Mesothelial cell of epicardium (in vitro differentiated cells): ENCODE measurements around the gene WWOX. TPM values are rescaled to one million over a fixed set of nuclear protein-coding genes. Genes with fewer than 3 reads are reported as not detected.

Experiments
- DNase-seq, 2 experiments: peaks; one replicate each; pipeline ENCODE4 v3.0.0; 2021; ENCODE audit warnings: low spot score in 2 of 2; ENCODE audit not compliant: unreplicated experiment in 2 of 2
- H3K27ac Mint-ChIP-seq: 2 replicates; pipeline ENCODE4 v1.8.0; 2021; ENCODE audit warnings: mixed read lengths
- H3K27me3 Mint-ChIP-seq: 2 replicates; pipeline ENCODE4 v1.8.0; 2021; ENCODE audit warnings: low read depth, mixed read lengths
- H3K36me3 Mint-ChIP-seq: 2 replicates; pipeline ENCODE4 v1.8.0; 2021; ENCODE audit warnings: mixed read lengths
- H3K4me1 Mint-ChIP-seq: 2 replicates; pipeline ENCODE4 v1.8.0; 2021; ENCODE audit warnings: mixed read lengths
- H3K4me3 Mint-ChIP-seq: 2 replicates; pipeline ENCODE4 v1.8.0; 2021; ENCODE audit warnings: mild to moderate bottlenecking, moderate library complexity, mixed read lengths
- H3K9me3 Mint-ChIP-seq: 2 replicates; pipeline ENCODE4 v1.8.0; 2021; ENCODE audit warnings: mixed read lengths
- CTCF ChIP-seq: fragments of 200-600 bp; sonication (generic); IDR thresholded peaks from one replicate; pipeline ENCODE4 v1.5.0; 2021; ENCODE audit warnings: antibody characterized with exemption; ENCODE audit not compliant: unreplicated experiment
- total RNA-seq: library from RNA; stranded (reverse); gene quantifications from 3 replicates; pipeline ENCODE4 v1.2.1, GENCODE V29; 2021

The WWOX gene
- total RNA-seq, 1 donor from 2014 or later = 29.7 TPM

GRCh38 chr16:78794581-78795250, 695.3 kb downstream of the WWOX start:
- no peak overlapping the region for H3K27ac Mint-ChIP-seq
- no peak overlapping the region for H3K4me3 Mint-ChIP-seq
- TF ChIP-seq CTCF = no peak
- no peak for DNase-seq
- H3K9me3 Mint-ChIP-seq = no peaks in the 10 kb centered on the region
- no peaks in the 10 kb centered on the region for H3K36me3 Mint-ChIP-seq
- peaks cover under 1% of the 10 kb centered on the region for H3K4me1 Mint-ChIP-seq
- H3K27me3 Mint-ChIP-seq = no peaks in the 10 kb centered on the region

- peaks cover 4% of the 10 kb centered on the region for H3K4me1 Mint-ChIP-seq
- H3K9me3 Mint-ChIP-seq = no peaks in the 10 kb centered on the region
- H3K27ac Mint-ChIP-seq = no peak overlapping the region
- H3K4me3 Mint-ChIP-seq = no peak overlapping the region
- TF ChIP-seq CTCF = no peak
- H3K36me3 Mint-ChIP-seq = no peaks in the 10 kb centered on the region
- no peak for DNase-seq
- H3K27me3 Mint-ChIP-seq = no peaks in the 10 kb centered on the region
Observed at GRCh38 chr16:78795433-78795832, 696.0 kb downstream of the WWOX start.

GRCh38 chr16:78796221-78796866, 696.9 kb downstream of the WWOX start:
- DNase-seq = no peak
- no peaks in the 10 kb centered on the region for H3K9me3 Mint-ChIP-seq
- H3K27me3 Mint-ChIP-seq = no peaks in the 10 kb centered on the region
- TF ChIP-seq CTCF = no peak
- no peak overlapping the region for H3K4me3 Mint-ChIP-seq
- peaks cover 8% of the 10 kb centered on the region for H3K4me1 Mint-ChIP-seq
- no peak overlapping the region for H3K27ac Mint-ChIP-seq
- H3K36me3 Mint-ChIP-seq = no peaks in the 10 kb centered on the region

DNA sequence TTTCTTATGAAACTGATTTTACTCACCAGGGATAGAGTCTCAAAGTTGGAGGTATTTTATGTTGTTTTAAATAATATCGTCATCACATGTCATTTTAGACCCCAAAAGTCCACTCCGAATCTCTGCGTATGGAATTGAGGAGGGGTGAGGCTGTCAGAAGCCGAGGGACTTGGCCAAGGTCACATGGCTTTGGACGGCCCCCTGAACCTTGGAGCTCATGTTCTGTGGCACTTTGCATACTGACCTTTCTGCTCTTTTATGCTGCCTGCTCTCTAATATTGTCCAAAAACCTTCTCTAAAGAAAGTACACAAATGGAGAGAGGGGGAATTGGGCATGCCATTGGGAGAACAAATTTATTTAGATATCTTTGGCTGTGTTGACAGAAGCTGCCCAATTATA, 700.0 kb downstream of the WWOX start:
- DNase-seq = no peak
- H3K27me3 Mint-ChIP-seq = no peaks in the 10 kb centered on the region
- H3K4me3 Mint-ChIP-seq = no peak overlapping the region
- no peaks in the 10 kb centered on the region for H3K36me3 Mint-ChIP-seq
- no peak overlapping the region for H3K27ac Mint-ChIP-seq
- peaks cover 8% of the 10 kb centered on the region for H3K4me1 Mint-ChIP-seq
- H3K9me3 Mint-ChIP-seq = no peaks in the 10 kb centered on the region
- no peak for TF ChIP-seq CTCF

DNA sequence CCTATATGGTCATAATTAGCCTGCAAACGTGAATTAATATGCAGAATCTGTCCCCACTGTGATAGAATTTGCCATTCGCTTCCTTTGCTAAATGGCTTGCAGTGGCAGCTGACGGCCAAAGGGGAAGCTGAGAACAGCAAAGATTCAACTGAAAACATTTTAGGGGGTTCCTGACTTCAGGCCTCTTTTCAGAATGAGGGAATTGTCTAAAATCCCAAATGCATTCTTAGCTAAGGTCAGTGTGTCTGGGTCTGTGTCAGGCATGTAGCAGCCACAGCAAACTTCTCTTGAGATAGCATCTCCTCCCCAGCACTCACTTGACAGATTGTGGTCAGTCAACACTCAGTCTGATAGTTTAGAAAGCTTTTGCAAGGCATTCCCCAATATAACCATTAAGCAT, 701.1 kb downstream of the WWOX start:
- no peak for TF ChIP-seq CTCF
- Mint-ChIP-seq H3K9me3 (no peaks in the 10 kb centered on the region), H3K36me3 (no peaks in the 10 kb centered on the region), H3K27me3 (no peaks in the 10 kb centered on the region), H3K27ac (no peak overlapping the region), H3K4me1 (peaks cover 8% of the 10 kb centered on the region), H3K4me3 (no peak overlapping the region)
- no peak for DNase-seq
